NCI-H2029 treated with DMSO at 0.1 percent for 48 hours (cell line): ENCODE measurements around the gene ERN1.

ENCODE experiments used
- DNase-seq: peaks from one replicate; lab custom pipeline; 2025; lab: John Stamatoyannopoulos, UW

The ERN1 gene

DNA sequence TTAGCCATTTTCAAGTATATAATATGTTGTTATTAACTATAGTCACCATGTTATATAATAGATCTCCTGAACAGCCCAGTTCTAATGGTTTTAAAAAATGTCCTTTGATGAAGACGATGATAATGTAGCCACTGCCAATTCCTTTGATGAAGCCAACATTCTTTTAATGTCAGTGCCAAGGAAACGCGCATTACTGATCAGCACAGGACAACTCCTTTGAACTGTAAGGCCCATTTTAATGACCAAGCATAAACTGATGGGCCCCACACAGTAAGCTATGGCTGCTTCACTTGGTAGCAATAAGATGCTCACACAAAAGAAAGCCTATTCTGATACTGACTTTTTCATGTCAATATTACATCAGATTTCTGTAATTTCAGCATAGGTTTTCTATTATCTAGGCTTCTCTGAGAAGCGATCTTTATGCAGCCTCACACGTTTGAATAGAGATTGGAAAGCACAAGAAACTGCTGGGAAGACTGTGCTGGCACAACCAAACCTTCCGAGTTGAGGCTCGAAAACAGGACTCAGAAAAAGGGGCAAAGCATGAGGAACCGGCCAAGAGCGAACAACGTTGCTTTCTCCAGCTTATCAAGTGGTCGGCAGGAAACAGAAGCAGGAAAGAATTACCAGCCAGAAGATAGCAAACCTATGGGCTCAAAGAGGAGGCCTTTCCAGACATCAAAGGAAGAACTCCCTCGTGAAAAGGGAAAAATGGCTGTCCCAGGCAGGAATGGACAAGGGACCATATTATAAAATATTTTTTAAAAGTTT lies 19.4 kb downstream of the ERN1 start:
- no peak for DNase-seq

DNA sequence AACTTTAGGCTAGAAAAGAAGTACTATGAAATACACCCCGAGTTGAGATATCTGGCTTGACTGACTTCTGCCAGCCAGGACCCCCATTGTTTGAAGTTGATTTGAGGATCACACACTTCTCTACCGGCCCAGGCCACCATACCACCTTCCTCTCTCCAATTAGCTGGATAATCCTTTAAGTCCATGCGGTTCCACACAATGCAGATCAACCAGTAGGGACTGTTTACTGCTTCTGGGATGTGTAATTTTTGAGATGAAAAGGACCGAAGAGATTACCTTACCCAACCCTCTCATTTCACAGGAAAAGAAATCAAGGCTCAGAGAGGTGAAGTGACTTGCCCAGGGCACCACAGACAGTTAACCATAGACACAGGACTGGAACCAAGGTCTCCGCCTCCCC lies 20.5 kb downstream of the ERN1 start:
- DNase-seq: no peak

DNA sequence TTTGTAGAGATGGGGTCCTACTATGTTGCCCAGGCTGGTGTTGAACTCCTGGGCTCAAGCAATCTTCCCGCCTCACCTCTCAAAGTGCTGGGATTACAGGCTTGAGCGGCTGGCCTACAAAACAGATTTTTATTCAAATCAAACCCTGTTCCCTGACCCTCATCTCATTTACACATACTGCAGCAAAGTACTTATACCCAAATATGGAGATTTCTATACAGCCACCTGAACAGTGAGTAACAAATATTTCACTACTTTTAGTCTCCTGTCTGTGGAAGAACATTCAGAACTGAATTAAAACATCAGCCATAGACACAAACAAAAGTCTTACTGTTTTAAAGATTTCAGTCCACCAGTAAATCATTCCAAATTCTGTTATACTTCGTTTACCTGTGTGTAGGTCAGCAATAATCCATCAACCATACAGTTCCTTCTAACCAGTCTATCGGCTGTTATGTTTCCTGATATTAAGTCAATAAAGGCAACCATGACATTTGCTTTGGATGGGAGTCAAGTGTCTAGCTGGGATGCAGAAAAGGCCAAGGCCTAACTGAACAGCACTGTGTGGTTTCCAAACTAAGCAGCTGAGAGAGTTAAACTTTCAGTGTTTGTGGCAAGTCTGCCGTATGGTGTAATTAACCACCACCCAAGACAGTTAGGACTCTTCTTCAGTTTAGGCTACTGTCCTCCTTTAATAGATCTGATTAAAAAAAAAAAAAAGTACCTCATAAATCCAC lies 22.3 kb downstream of the ERN1 start:
- DNase-seq: peak; percentile 83

DNA sequence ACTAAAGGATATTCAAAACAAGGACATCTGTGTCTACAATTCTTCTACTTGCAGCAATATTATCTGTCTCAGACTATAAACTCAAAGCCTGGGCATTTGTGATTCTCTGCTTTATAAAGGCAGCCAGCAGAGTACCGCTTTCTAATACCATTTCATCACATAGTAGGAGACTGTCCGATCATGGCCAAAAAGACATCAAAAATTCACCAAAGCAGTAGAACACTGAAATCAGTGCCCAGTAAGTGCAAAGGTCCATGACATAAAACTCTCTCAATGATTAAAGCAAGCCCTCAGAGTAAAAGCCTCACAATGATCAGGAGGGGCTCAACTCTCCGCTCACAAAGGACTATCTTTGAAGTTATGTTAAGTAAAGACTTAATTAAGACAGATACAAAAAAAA lies 23.0 kb downstream of the ERN1 start:
- no peak for DNase-seq

DNA sequence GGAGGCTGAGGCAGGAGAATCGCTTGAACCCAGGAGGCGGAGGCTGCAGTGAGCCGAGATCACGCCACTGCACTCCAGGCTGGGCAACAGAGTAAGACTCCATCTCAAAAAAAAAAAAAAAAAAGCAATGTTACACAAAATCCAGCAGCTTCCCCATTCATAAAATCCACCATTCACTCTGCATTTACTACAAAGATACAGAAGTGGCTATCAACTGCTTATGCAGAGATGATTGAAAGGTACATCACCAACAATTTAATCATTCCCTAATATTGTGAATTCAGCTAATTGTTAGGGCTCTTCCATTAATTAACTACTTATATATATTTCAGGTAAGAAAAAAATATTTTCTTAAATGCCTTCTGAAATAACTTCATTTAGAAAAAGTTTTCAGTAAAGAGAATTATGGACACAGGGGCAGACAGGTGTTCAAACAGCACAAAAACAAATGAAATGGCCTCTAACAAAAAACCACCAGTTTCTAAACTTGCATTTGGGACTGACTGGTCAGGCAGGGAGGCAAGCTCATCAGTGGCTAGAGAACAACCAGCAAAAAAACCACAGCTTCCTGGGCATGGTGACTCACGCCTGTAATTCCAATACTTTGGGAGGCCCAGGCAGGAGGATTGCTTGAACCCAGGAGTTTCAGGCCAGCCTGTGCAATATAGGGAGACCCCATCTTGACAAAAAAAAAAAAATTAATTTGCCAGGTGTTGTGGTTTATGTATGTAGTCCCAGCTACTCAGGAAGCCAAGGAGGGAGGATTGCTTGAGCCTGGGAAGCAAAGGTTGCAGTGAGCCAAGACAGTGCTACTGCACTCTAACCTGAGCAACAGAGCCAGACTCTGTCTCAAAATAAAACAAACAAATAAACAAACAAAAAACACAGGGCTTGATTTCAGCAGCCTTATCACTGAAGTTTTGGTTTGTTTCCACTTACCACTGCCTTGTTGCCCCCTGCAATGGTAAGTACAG lies 26.3 kb downstream of the ERN1 start:
- DNase-seq: no peak

DNA sequence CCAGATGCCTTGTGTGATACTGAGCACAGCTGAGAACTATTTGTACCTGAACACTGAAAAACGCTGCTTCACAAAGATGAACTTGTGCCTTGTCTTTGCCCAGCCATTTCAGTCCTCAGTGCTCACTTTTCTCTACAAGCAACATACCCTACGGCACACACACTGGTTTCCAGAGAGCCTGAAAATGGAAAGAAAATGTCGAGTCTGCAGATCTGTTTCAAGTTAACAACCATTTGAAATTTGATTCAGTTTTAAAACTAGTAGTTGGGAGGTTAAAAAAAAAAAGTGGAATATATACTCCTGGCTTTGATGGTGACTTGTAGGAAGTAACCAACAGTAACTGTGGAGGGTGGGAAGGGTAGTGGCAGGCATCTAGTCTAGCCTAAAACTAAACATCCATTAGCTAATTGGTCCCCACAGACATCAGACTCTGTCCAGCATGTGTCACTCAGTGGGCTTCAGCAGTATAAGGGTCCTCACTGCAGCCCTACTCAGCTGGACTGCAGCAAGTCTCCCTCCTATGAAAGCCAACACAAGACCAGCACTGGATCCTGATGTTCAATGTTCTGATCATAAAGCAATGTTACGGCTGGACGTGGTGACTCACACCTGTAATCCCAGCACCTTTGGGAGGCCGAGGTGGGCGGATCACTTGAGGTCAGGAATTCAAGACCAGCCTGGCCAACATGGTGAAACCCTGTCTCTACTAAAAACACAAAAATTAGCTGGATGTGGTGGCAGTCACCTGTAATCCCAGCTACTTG lies 27.1 kb downstream of the ERN1 start:
- DNase-seq: no peak

DNA sequence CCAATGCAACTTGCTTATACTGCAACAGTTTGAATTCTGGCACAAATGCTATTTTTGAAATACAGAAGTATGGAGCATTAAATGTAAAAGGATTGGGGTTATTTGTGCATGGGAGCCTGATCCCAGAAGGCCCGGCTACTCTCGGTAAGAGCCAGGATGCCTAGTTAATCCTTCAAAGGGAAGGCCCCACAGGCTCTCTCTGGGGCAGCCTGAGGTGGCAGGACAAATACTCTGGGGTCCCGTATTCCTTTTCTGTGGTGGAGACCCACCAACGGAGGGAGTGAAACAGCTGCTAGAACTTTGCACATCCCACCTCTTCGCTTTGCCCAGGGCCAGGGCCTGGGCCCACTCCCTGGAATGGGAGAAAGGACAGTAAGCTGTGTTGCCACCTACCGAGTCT lies 30.4 kb downstream of the ERN1 start:
- DNase-seq: no peak

DNA sequence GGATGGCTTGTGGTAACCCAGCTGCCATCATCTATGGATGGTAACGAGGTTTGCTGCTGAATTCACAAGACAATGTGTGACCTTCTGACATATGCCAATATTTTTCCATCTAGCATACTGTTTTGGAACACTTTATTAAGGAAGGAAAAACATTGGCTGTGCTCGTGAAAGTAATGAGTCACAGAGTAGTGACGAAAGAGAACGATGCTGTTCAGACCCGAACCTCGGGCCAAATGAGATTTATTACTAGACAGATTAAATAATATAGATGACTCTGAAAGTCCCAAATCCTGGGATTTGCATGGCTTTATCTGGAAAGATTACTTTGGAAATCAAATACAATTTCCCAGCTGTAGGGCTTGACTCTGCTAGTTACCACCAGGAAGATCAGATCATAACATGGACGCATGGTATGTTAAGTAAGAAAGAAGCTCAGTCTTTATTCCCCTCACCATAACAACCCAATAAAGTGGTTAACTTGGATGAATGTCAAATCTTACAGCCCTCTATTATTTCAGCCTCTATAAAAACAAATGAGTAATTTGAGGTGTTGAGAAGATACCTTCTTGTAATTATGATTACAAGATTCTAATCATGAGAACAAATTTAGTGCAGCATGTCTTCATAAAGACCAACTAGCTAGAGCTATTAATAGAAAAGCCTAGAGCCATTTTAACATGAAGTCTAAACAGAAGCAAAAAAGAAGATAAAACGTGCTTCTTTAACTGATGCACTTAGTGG lies 32.6 kb downstream of the ERN1 start:
- no peak for DNase-seq

DNA sequence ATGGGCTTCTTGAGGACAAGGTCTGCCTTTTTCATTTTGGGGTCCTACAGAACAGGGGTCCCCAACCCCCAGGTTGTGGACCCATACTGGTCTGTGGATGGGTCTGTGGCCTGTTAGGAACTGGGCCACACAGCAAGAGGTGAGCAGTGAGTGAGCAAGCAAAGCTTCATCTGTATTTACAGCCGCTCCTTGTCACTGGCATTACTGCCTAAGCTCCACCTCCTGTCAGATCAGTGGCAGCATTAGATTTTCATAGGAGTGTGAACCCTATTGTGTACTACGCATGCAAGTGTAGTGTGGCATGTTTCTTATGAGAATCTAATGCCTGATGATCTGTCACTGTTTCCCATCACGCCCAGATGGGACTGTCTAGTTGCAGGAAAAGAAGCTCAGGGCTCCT lies 33.9 kb downstream of the ERN1 start:
- no peak for DNase-seq

DNA sequence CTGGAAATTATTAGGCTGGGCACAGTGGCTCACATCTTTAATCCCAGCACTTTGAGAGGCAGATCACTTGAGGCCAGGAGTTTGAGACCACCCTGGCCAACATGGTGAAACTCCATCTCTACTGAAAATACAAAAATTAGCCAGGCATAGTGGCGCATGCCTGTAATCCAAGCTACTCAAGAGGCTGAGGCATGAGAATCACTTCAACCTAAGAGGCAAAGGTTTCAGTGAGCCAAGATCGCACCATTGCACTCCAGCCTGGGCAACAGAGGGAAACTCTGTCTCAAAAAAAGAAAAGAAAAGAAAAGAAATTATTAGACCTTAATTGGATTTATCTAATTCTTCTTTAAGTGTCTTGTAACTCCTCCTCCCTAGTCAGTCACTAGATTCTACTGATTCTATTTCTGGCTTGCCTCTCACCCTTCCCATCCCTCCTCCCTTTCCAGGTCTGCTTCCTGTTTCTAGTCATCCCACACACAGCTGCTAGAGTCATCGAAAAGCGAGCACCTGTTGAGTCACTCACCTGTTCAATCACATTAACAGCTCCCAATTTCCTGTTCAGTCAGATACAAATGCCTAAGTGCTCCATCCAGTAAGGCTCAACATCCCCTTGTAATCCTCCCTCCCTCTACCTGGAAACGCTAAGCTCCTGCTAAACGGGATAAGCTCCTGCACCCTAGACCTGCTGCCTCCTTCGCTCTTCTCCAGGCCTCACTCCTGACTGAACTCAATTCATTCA lies 34.6 kb downstream of the ERN1 start:
- peak; percentile 93 for DNase-seq

DNA sequence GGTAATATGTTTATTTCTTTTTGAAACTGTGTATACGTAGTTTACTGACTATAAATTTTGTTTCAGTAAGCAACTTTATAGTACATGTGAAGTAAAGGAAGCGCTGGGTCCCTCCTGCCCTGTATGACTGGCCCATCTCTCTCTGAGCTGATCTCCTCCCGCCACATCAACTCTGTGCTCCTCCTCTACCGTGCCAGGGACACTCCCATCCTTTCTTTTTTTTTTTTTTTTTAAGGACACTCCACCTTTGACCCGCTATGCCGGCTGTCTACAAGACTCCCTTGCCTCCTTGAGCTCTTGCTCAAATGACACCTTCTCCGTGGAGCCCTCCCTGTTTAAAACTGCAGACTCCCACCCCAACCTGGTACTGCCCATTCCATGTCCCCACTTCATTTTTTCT lies 35.5 kb downstream of the ERN1 start:
- DNase-seq: no peak

DNA sequence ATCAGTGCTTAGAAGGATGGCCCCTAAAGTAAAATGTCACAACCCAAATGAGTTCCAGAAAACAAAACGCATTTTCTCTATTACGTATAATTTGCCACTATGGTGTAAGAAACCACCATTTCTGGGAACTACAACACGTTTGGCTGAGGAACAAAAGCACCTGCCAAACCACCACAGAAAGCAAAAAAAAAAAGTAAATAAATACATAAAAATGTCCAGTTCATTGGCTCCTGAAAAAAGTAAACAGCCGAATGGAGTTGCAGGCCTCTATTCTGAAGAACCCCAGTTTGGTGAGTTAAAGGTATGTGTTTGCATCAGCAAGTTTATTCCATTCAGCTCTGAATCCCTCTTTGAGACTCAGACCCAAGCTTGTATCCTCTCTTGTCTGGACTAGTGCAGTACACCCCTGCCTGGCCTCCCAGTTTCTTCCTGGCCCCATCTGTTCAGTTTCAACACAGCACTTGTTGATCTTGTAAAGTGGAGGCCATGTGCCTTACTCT lies 36.9 kb downstream of the ERN1 start:
- no peak for DNase-seq

DNA sequence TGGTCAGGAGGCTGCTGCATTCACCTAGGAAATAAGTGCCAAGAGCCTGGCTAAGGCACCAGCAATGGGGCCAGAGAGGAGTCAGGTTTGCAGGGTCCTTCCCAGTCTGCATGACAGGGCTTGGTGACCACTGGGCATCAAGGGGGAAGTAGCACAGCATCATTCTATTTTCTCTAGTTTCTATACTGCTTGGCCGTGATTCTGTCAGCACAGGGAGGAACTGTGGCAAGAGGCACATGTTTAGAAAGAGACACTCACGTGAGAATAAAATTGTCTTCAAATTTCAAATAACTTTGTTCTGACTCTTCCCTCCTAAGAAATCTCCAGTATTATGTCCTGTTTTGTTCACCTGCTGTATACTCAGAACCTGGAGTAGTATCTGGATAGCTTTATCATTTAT lies 37.8 kb downstream of the ERN1 start:
- no peak for DNase-seq

DNA sequence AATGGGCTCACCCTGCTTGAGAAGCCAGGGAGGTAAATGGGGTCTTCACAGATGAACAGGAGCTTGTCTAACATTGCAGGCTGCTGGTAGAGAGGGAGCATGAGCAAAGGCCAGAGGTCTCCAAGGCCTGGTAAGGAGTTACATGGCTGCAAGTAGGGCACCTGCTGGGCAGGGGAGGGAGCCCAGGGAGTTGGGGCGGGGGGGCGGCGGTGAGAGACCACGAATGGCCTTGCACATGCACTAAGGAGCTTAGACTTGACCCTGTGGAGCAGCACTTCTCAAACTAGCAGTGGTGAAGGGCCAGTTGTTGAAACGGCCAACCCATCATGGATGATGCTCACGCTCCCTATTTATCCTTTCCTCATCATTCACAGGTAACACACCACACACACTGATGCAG lies 38.4 kb downstream of the ERN1 start:
- no peak for DNase-seq

DNA sequence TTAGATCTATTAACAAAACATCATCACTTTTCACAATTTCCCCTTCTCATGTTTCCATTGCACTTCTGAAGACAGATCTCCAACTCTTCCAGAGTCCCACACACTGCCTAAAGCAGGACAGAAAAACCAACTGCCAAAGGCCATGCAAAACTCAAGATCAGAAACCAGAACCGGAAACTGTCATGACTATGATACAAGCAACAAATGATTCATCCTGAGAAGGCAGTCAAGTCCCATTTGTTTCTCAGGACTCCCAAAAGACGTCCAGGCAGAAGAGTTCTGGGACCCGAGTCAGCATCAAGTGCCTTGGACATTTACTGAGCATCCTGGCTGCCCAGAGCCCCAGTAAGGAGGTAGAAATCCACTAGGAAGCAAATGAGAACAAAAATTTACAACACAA lies 38.8 kb downstream of the ERN1 start:
- no peak for DNase-seq

DNA sequence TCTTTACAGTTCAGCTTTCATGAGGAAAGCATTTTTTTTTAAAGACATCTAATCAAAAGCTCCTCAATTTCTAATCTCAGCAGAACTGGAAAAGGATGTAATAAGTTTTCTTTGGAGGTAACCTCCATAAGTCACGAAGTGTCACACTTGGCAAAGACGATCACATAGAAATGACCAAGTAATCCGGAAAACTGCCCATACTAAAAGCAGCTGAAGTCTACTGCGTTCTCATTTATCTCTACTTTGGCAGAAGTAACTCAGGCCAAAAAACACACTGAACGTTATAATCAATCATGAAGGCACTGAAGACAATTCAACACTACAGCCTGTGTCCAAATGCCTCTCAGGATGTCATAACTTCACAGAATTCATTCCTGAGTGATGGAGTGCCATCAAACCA lies 39.8 kb downstream of the ERN1 start:
- DNase-seq: no peak

DNA sequence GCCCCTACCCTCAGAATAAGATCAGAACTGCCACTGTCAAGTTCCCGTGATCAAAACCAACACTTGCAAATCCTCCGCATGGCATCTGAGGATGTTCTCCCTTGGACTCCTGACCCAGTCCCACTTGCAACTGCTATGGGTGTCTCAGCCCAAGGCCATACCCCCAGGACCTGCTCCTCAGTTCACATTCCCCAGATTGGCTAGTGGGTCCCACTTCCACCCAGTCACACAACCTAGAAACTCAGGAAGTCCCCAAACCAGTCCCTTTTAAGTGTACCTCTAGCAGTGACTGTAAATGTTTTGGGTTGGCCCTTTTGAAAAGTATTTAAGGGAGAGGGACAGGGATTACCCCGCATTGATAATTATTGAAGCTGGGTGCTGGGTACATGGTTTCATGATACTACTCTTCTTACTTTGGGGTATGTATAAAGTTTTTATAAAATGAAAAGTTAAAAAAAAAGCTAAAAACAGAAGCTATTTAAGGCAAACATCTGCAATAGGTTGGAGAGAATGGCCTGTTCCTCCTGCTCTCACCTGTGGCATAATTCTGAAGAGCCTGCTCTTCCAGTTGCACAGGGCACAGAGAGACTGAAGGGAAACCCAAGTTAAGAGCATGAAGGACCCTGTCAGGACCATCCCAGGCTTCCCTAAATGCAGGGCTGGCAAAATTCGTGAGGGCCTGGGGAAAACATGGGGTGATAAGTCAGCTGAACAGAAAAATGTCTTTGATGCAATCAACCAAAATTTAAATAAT lies 42.5 kb downstream of the ERN1 start:
- no peak for DNase-seq

DNA sequence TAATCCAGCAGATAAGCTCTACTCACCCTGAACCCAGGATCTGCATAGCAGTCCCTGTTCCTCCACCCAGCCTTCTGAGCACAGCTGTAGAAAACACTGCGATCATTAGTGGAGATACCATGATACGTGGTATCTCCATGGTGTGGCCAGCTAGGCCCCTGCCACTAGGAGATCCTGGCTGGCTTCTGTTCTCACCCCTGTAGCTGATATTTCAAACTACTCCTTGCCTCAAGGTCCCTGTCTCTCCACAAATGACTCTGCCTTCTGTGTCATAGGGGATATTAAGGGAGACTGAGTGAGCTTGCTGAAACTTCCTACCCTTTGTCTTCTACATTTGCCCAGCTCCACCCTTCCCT lies 44.3 kb downstream of the ERN1 start:
- no peak for DNase-seq

DNA sequence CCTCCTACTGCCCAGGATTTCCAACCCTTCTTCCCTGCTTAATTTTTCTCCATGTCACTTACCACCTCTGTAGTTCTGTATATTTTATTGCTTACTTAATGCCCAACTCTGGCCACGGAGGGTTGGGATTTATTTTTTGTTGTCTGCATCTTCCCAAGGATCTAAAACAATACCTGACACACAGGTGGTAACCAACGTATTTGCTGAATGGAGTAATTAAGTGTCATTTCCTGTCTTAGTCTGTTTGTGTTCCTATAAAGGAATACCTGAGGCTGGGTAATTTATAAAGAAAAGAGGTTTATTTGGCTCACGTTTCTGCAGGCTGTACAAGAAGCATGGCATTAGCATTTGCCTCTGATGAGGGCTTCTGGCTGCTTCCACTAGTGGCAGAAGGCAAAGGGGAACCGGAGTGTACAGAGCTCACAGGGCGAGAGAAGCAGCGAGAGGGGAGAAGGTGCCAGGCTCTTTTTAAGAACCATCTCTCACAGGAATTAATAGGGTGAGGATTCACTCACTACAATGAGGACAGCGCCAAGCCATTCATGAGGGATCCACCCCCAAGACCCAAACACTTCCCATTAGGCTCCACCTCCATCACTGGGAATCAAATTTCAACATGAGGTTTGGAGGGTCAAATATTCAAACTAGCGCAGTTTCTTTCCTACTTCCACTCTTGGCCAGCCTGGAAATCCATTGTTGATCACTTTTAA lies 44.8 kb downstream of the ERN1 start:
- DNase-seq: peak; percentile 43
